Gastroesophageal sphincter (tissue), 3 donors: ENCODE data around the gene SLC6A5.

Experiments
- POLR2A ChIP-seq, 2 donors: fragments of 450-650 bp; IDR thresholded peaks; one replicate each; pipeline ENCODE4 v1.6.1; 2017; ENCODE audit warnings: antibody characterized with exemption in 2 of 2, mild to moderate bottlenecking in 2 of 2, moderate library complexity in 1 of 2
- TF ChIP-seq, protein P1 (sequence below), 4 experiments: fragments of 200-600 bp in 2 of 4; fragments of 450-650 bp in 2 of 4; sonication (generic) in 1 of 4; IDR thresholded peaks; one replicate each; pipeline ENCODE4 v1.5.1; 2017 to 2019; ENCODE audit warnings: antibody characterized with exemption in 4 of 4, mild to moderate bottlenecking in 2 of 4, moderate library complexity in 2 of 4

DNA sequence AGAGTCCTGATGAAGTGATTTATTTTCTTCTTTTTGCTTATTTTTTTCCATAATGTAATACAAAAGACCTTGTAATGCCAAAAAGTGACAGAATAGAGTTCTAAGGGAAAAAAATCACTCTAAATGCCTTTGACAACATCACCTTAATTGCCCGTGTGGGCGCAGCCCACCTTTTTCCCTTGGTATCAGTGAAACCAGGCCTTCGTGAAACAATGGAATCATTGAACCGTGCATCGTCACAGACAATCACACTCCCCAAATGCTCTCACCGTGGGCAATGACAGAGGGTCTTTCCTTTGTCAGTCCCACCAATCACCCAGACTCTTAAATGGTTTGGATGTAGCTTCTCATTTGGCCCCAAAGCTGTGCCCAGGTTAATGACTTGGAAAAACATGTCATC lies 9.6 kb upstream of the SLC6A5 start:
- no peak for TF ChIP-seq POLR2A (IDR thresholded peaks at IDR 0.05)
- TF ChIP-seq, protein P1, sequence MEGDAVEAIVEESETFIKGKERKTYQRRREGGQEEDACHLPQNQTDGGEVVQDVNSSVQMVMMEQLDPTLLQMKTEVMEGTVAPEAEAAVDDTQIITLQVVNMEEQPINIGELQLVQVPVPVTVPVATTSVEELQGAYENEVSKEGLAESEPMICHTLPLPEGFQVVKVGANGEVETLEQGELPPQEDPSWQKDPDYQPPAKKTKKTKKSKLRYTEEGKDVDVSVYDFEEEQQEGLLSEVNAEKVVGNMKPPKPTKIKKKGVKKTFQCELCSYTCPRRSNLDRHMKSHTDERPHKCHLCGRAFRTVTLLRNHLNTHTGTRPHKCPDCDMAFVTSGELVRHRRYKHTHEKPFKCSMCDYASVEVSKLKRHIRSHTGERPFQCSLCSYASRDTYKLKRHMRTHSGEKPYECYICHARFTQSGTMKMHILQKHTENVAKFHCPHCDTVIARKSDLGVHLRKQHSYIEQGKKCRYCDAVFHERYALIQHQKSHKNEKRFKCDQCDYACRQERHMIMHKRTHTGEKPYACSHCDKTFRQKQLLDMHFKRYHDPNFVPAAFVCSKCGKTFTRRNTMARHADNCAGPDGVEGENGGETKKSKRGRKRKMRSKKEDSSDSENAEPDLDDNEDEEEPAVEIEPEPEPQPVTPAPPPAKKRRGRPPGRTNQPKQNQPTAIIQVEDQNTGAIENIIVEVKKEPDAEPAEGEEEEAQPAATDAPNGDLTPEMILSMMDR (IDR thresholded peaks at IDR 0.05): no peak
